OCI-LY1 (cell line): ENCODE measurements around the gene ESPN.

Source experiments
- H2AFZ ChIP-seq: fragments of 200-600 bp; sonication (generic), shearing (Covaris generic); 2 replicates; pipeline ENCODE4 v1.6.0; 2014; ENCODE audit warnings: antibody characterized with exemption, mild to moderate bottlenecking, low read length
- H3F3A ChIP-seq: fragments of 200-600 bp; sonication (generic), shearing (Covaris generic); 2 replicates; pipeline ENCODE4 v1.6.0; 2014; ENCODE audit warnings: mild to moderate bottlenecking, antibody characterized with exemption, low read length, moderate library complexity; ENCODE audit not compliant: insufficient read depth
- H3K27ac ChIP-seq: fragments of 200-600 bp; sonication (generic); 2 replicates; pipeline ENCODE4 v1.5.1; 2014; ENCODE audit warnings: low read length, mixed run types, mild to moderate bottlenecking, low read depth; ENCODE audit not compliant: poor library complexity, severe bottlenecking
- H3K27me3 ChIP-seq: fragments of 200-600 bp; sonication (generic); 2 replicates; pipeline ENCODE4 v1.6.0; 2014; ENCODE audit warnings: antibody characterized with exemption, mild to moderate bottlenecking, low read length, moderate library complexity; ENCODE audit not compliant: insufficient read depth
- H3K36me3 ChIP-seq: fragments of 200-600 bp; sonication (generic); 2 replicates; pipeline ENCODE4 v1.6.1; 2014; ENCODE audit warnings: mild to moderate bottlenecking, antibody characterized with exemption, low read length, moderate library complexity, mixed read lengths; ENCODE audit not compliant: insufficient read depth
- H3K4me1 ChIP-seq: fragments of 200-600 bp; sonication (generic); 2 replicates; pipeline ENCODE4 v1.5.1; 2014; ENCODE audit warnings: mild to moderate bottlenecking, low read length, moderate library complexity; ENCODE audit not compliant: insufficient read depth, severe bottlenecking
- H3K4me2 ChIP-seq: fragments of 200-600 bp; sonication (generic), shearing (Covaris generic); 2 replicates; pipeline ENCODE4 v1.6.1; 2014; ENCODE audit warnings: low read length
- H3K4me3 ChIP-seq: fragments of 200-600 bp; sonication (generic); 2 replicates; pipeline ENCODE4 v1.5.1; 2014; ENCODE audit warnings: low read length, low read depth, mild to moderate bottlenecking, mixed read lengths; ENCODE audit not compliant: poor library complexity, severe bottlenecking
- H3K79me2 ChIP-seq: fragments of 200-600 bp; shearing (Covaris generic); 2 replicates; pipeline ENCODE4 v1.6.1; 2016; ENCODE audit warnings: mixed run types, low read length, mixed read lengths; ENCODE audit not compliant: insufficient read depth
- H3K9ac ChIP-seq: fragments of 200-600 bp; sonication (generic), shearing (Covaris generic); 2 replicates; pipeline ENCODE4 v1.6.1; 2014; ENCODE audit warnings: mild to moderate bottlenecking, low read length, mixed read lengths
- H3K9me2 ChIP-seq: fragments of 200-600 bp; sonication (generic), shearing (Covaris generic); 2 replicates; pipeline ENCODE4 v1.6.1; 2014; ENCODE audit warnings: low read depth, mild to moderate bottlenecking, low read length, mixed read lengths
- H3K9me3 ChIP-seq: fragments of 200-600 bp; shearing (Covaris generic); 2 replicates; pipeline ENCODE4 v1.6.1; 2014; ENCODE audit warnings: low read length, mixed read lengths
- H4K20me1 ChIP-seq: fragments of 200-600 bp; sonication (generic), shearing (Covaris generic); 2 replicates; pipeline ENCODE4 v1.6.0; 2016; ENCODE audit warnings: mild to moderate bottlenecking, low read length; ENCODE audit not compliant: insufficient read depth
- EZH2 ChIP-seq: fragments of 200-600 bp; sonication (generic), shearing (Covaris generic); IDR thresholded peaks from 2 replicates; pipeline ENCODE4 v1.8.0; 2017; ENCODE audit warnings: borderline replicate concordance, mixed run types, mild to moderate bottlenecking, antibody characterized with exemption, low read length, moderate library complexity, mixed read lengths
- TF ChIP-seq, protein P1 (sequence below): fragments of 200-600 bp; sonication (generic), shearing (Covaris generic); IDR thresholded peaks from 2 replicates; pipeline ENCODE4 v1.5.1; 2017; ENCODE audit warnings: mild to moderate bottlenecking, antibody characterized with exemption, low read length, moderate library complexity, mixed read lengths

The ESPN gene

GRCh38 chr1:6502000-6502891 is 77.7 kb downstream of the ESPN start:
- Histone ChIP-seq H3K27me3 (peaks cover 7% of the 10 kb centered on the region), H3K9me2 (no peaks in the 10 kb centered on the region), H3K9ac (no peak overlapping the region), H2AFZ (no peak overlapping the region), H3K4me1 (peaks cover 7% of the 10 kb centered on the region), H3F3A (no peaks in the 10 kb centered on the region), H3K4me3 (no peak overlapping the region), H4K20me1 (no peaks in the 10 kb centered on the region), H3K27ac (no peak overlapping the region), H3K79me2 (no peaks in the 10 kb centered on the region), H3K4me2 (no peak overlapping the region), H3K9me3 (no peaks in the 10 kb centered on the region), H3K36me3 (no peaks in the 10 kb centered on the region)
- no peak for TF ChIP-seq EZH2
- TF ChIP-seq, protein P1, sequence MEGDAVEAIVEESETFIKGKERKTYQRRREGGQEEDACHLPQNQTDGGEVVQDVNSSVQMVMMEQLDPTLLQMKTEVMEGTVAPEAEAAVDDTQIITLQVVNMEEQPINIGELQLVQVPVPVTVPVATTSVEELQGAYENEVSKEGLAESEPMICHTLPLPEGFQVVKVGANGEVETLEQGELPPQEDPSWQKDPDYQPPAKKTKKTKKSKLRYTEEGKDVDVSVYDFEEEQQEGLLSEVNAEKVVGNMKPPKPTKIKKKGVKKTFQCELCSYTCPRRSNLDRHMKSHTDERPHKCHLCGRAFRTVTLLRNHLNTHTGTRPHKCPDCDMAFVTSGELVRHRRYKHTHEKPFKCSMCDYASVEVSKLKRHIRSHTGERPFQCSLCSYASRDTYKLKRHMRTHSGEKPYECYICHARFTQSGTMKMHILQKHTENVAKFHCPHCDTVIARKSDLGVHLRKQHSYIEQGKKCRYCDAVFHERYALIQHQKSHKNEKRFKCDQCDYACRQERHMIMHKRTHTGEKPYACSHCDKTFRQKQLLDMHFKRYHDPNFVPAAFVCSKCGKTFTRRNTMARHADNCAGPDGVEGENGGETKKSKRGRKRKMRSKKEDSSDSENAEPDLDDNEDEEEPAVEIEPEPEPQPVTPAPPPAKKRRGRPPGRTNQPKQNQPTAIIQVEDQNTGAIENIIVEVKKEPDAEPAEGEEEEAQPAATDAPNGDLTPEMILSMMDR, result no peak

DNA sequence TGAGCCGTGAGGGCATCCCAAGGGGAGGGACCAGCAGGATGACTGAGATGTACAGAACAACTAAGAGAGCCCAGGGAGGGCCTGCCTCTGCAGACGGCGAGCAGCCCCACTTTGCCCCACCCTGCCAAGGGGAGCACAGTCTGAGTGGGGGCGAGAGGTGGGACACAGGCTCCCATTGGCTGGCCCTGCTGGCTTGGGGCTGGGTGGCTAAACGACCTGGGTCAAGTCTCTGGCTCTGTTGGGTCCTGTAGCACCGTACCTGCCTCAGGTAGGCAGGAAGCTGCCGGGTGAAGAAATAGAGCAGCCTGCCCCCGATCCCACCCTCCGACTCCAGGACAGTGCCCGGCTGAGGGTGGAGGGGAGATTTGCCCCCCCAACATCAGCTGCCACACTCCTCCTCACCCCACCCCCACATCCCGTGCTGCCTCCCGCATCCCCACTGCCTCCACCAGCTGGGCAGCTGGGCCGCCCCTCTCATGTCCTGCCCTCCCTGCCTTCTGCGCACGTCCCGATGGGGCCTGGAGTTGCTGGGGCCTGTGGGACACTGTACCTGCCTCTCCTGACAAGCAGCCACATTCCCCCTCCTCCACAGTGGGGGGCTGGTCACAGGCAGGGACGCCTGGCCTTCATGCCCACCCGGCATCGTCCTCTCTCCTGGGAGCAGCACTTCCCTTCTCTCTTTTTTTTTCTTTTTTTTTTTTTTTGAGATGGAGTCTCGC is 79.5 kb downstream of the ESPN start:
- H3K9ac ChIP-seq, result no peak overlapping the region
- H3K36me3 ChIP-seq, result no peaks in the 10 kb centered on the region
- H3K27ac ChIP-seq, result no peak overlapping the region
- H3K4me3 ChIP-seq, result no peak overlapping the region
- no peak overlapping the region for H2AFZ ChIP-seq
- H3K9me3 ChIP-seq, result no peaks in the 10 kb centered on the region
- no peaks in the 10 kb centered on the region for H3F3A ChIP-seq
- no peaks in the 10 kb centered on the region for H3K4me1 ChIP-seq
- TF ChIP-seq, protein P1, result no peak
- no peak for TF ChIP-seq EZH2
- no peaks in the 10 kb centered on the region for H3K79me2 ChIP-seq
- peaks cover 7% of the 10 kb centered on the region for H3K27me3 ChIP-seq
- no peaks in the 10 kb centered on the region for H3K9me2 ChIP-seq
- H3K4me2 ChIP-seq, result no peak overlapping the region
- H4K20me1 ChIP-seq, result no peaks in the 10 kb centered on the region

- Histone ChIP-seq H4K20me1 (no peaks in the 10 kb centered on the region), H3K27ac (no peak overlapping the region), H3K27me3 (peaks cover 7% of the 10 kb centered on the region; the same call in 1 of the 2 replicates), H3K36me3 (no peaks in the 10 kb centered on the region), H3K4me2 (no peak overlapping the region), H3K9me2 (no peaks in the 10 kb centered on the region), H3K4me3 (no peak overlapping the region), H3F3A (no peaks in the 10 kb centered on the region), H3K4me1 (no peaks in the 10 kb centered on the region), H2AFZ (no peak overlapping the region), H3K9ac (no peak overlapping the region), H3K79me2 (no peaks in the 10 kb centered on the region), H3K9me3 (no peaks in the 10 kb centered on the region)
- TF ChIP-seq, protein P1, result no peak
- TF ChIP-seq EZH2, result no peak
Measured at GRCh38 chr1:6504887-6505286, 80.3 kb downstream of the ESPN start.
